GM23338 (cell line): Measurements from ENCODE around the gene SAC3D1.

Experiments
- EZH2phosphoT487 ChIP-seq: fragments of 200-600 bp; sonication (generic); IDR thresholded peaks from one replicate; pipeline ENCODE4 v1.8.1; 2018; ENCODE audit warnings: antibody characterized with exemption; ENCODE audit not compliant: unreplicated experiment
- NANOG ChIP-seq: IDR thresholded peaks from 2 replicates; pipeline ENCODE4 v1.6.1; 2016; ENCODE audit warnings: antibody characterized with exemption, borderline replicate concordance
- TF ChIP-seq, protein P1 (sequence below), 2 experiments: fragments of 200-600 bp in 1 of 2; sonication (generic) in 1 of 2; conservative IDR thresholded peaks; 2 replicates each; pipeline versions ENCODE4 v1.5.1 to v1.6.1; 2016 to 2017; ENCODE audit warnings: antibody characterized with exemption in 2 of 2, low read depth in 2 of 2, mild to moderate bottlenecking in 2 of 2, moderate library complexity in 1 of 2

DNA sequence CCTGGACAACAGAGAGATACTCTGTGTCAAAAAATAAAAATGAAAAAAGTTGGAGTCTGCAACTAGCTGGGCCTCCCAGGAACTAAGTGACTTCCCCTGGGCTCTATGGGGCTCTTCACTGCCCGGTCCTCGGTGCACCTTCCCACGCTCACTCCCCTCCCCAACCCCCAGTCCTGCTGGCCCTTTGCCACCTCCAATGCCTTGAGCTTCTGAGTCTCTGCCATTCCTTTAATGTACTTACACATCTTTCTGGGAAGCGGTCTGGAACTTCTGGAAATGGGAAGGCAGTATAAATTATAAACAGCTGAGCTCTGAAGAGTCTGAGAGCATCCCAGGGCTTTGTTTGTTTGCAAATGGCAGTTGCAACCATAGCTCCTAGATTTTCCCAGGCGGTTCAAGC, 38.3 kb upstream of the SAC3D1 start:
- TF ChIP-seq, protein P1, sequence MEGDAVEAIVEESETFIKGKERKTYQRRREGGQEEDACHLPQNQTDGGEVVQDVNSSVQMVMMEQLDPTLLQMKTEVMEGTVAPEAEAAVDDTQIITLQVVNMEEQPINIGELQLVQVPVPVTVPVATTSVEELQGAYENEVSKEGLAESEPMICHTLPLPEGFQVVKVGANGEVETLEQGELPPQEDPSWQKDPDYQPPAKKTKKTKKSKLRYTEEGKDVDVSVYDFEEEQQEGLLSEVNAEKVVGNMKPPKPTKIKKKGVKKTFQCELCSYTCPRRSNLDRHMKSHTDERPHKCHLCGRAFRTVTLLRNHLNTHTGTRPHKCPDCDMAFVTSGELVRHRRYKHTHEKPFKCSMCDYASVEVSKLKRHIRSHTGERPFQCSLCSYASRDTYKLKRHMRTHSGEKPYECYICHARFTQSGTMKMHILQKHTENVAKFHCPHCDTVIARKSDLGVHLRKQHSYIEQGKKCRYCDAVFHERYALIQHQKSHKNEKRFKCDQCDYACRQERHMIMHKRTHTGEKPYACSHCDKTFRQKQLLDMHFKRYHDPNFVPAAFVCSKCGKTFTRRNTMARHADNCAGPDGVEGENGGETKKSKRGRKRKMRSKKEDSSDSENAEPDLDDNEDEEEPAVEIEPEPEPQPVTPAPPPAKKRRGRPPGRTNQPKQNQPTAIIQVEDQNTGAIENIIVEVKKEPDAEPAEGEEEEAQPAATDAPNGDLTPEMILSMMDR (conservative IDR thresholded peaks at IDR 0.05; ENCODE audit: low read depth in 2 of 2): no peak
- TF ChIP-seq EZH2phosphoT487: no peak
- no peak for TF ChIP-seq NANOG
